PC-3 (cell line): ENCODE measurements around the gene PTRH1.

Experiments
- CTCF ChIP-seq: fragments of 300-600 bp; sonication (generic); conservative IDR thresholded peaks from 2 replicates; pipeline ENCODE4 v1.5.1; 2017; ENCODE audit warnings: antibody characterized with exemption, low read depth, mild to moderate bottlenecking, low read length
- EZH2phosphoT487 ChIP-seq: fragments of 300-600 bp; sonication (generic); IDR thresholded peaks from 2 replicates; pipeline ENCODE4 v1.6.1; 2018; ENCODE audit warnings: mild to moderate bottlenecking, antibody characterized with exemption, low read length, borderline replicate concordance

- TF ChIP-seq CTCF (no peak), EZH2phosphoT487 (no peak)
These were observed 34.6 kb downstream of the PTRH1 start for GRCh38 chr9:127680846-127681245.
